H9 (cell line): ENCODE results near the gene SRGAP3. TPM values are rescaled to one million over a fixed set of nuclear protein-coding genes. Genes with fewer than 3 reads are reported as not detected.

ENCODE experiments used
- DNase-seq: peaks from one replicate; pipeline ENCODE4 v3.0.0-alpha.2; 2017
- H2AFZ ChIP-seq: one replicate; pipeline ENCODE4 v1.6.1; 2013; ENCODE audit warnings: mild to moderate bottlenecking, low read length, control low read depth, moderate library complexity
- H2AK5ac ChIP-seq: 2 replicates; pipeline ENCODE4 v1.6.1; 2013; ENCODE audit warnings: low read length, control low read depth, mixed read lengths; ENCODE audit not compliant: insufficient read length
- H2BK120ac ChIP-seq: one replicate; pipeline ENCODE4 v1.6.1; 2013; ENCODE audit warnings: low read depth, mild to moderate bottlenecking, low read length, control low read depth, inconsistent platforms; ENCODE audit not compliant: poor library complexity, severe bottlenecking
- H2BK12ac ChIP-seq: 2 replicates; pipeline ENCODE4 v1.6.1; 2013; ENCODE audit warnings: low read length, control low read depth, mixed read lengths, low read depth; ENCODE audit not compliant: insufficient read length
- H2BK15ac ChIP-seq: 2 replicates; pipeline ENCODE4 v1.6.1; 2013; ENCODE audit warnings: low read depth, low read length, control low read depth
- H2BK20ac ChIP-seq: one replicate; pipeline ENCODE4 v1.6.1; 2013; ENCODE audit warnings: low read depth, mild to moderate bottlenecking, low read length, control low read depth, inconsistent platforms; ENCODE audit not compliant: poor library complexity, severe bottlenecking
- H2BK5ac ChIP-seq: 2 replicates; pipeline ENCODE4 v1.6.1; 2013; ENCODE audit warnings: low read length, control low read depth, mixed read lengths; ENCODE audit not compliant: insufficient read length
- H3K14ac ChIP-seq: 2 replicates; pipeline ENCODE4 v1.6.1; 2013; ENCODE audit warnings: low read length, control low read depth; ENCODE audit not compliant: insufficient read depth
- H3K18ac ChIP-seq: 2 replicates; pipeline ENCODE4 v1.6.1; 2013; ENCODE audit warnings: low read depth, mild to moderate bottlenecking, mixed read lengths, low read length, control low read depth; ENCODE audit not compliant: insufficient read length
- H3K23ac ChIP-seq: 2 replicates; pipeline ENCODE4 v1.6.1; 2013; ENCODE audit warnings: low read length, control low read depth, mixed read lengths, low read depth; ENCODE audit not compliant: insufficient read length
- H3K23me2 ChIP-seq: 2 replicates; pipeline ENCODE4 v1.6.1; 2013; ENCODE audit warnings: low read depth, mild to moderate bottlenecking, mixed read lengths, low read length, control low read depth; ENCODE audit not compliant: insufficient read length, poor library complexity, severe bottlenecking
- H3K27ac ChIP-seq: 2 replicates; pipeline ENCODE4 v1.5.1; 2013; ENCODE audit warnings: low read length, control low read depth, mixed read lengths, low read depth; ENCODE audit not compliant: insufficient read length
- H3K27me3 ChIP-seq: 2 replicates; pipeline ENCODE4 v1.6.1; 2013; ENCODE audit warnings: low read length, control low read depth, inconsistent platforms; ENCODE audit not compliant: insufficient read depth
- H3K4ac ChIP-seq: 2 replicates; pipeline ENCODE4 v1.6.1; 2013; ENCODE audit warnings: low read depth, mild to moderate bottlenecking, control low read depth, inconsistent platforms, low read length, moderate library complexity
- H3K4me1 ChIP-seq: 2 replicates; pipeline ENCODE4 v1.6.1; 2013; ENCODE audit warnings: low read length, control low read depth, inconsistent platforms; ENCODE audit not compliant: insufficient read depth
- H3K4me2 ChIP-seq: 2 replicates; pipeline ENCODE4 v1.6.1; 2013; ENCODE audit warnings: low read length, control low read depth, mixed read lengths; ENCODE audit not compliant: insufficient read length, insufficient read depth
- H3K56ac ChIP-seq: 2 replicates; pipeline ENCODE4 v1.6.1; 2013; ENCODE audit warnings: low read depth, mild to moderate bottlenecking, mixed read lengths, low read length, control low read depth; ENCODE audit not compliant: insufficient read length
- H3K79me1 ChIP-seq: 2 replicates; pipeline ENCODE4 v1.6.1; 2013; ENCODE audit warnings: low read depth, mild to moderate bottlenecking, moderate library complexity, low read length, control low read depth, inconsistent platforms; ENCODE audit not compliant: insufficient read depth, poor library complexity, severe bottlenecking
- H3K79me2 ChIP-seq: 2 replicates; pipeline ENCODE4 v1.6.1; 2013; ENCODE audit warnings: low read length, control low read depth, inconsistent platforms; ENCODE audit not compliant: insufficient read depth
- H3K9ac ChIP-seq: 2 replicates; pipeline ENCODE4 v1.6.1; 2013; ENCODE audit warnings: low read length, control low read depth, mixed read lengths; ENCODE audit not compliant: insufficient read length; ENCODE audit errors: extremely low read depth
- H3K9me3 ChIP-seq: one replicate; pipeline ENCODE4 v1.6.1; 2013; ENCODE audit warnings: low read depth, low read length, inconsistent platforms; ENCODE audit not compliant: control insufficient read depth
- H3T11ph ChIP-seq: one replicate; pipeline ENCODE4 v1.6.1; 2013; ENCODE audit warnings: mild to moderate bottlenecking, low read length, control low read depth, inconsistent platforms
- H4K20me1 ChIP-seq: one replicate; pipeline ENCODE4 v1.6.1; 2013; ENCODE audit not compliant: control insufficient read depth, insufficient read length, insufficient read depth
- H4K5ac ChIP-seq: 2 replicates; pipeline ENCODE4 v1.6.1; 2013; ENCODE audit warnings: low read depth, mild to moderate bottlenecking, mixed read lengths, low read length, control low read depth; ENCODE audit not compliant: insufficient read length
- H4K8ac ChIP-seq: replicated peaks from 2 replicates; pipeline ENCODE4 v1.6.1; 2013; ENCODE audit warnings: low read length, control low read depth, mixed read lengths, low read depth; ENCODE audit not compliant: insufficient read length
- H4K91ac ChIP-seq: 2 replicates; pipeline ENCODE4 v1.6.1; 2013; ENCODE audit warnings: low read depth, mild to moderate bottlenecking, moderate library complexity, mixed read lengths, low read length, control low read depth; ENCODE audit not compliant: insufficient read length
- H3K27ac Mint-ChIP-seq, 3 experiments: 2 replicates in 2 of 3; 3 replicates in 1 of 3; pipeline ENCODE4 v1.8.0; 2020 to 2021; ENCODE audit warnings: mixed read lengths in 3 of 3, mild to moderate bottlenecking in 1 of 3, moderate library complexity in 1 of 3
- H3K27me3 Mint-ChIP-seq: 2 replicates; pipeline ENCODE4 v1.8.0; 2021; ENCODE audit warnings: low read depth, mild to moderate bottlenecking, moderate library complexity, mixed read lengths
- H3K36me3 Mint-ChIP-seq, 3 experiments: 2 replicates in 2 of 3; 3 replicates in 1 of 3; pipeline ENCODE4 v1.8.0; 2020 to 2021; ENCODE audit warnings: low read depth in 3 of 3, mixed read lengths in 3 of 3; ENCODE audit not compliant: insufficient read depth in 1 of 3
- H3K4me1 Mint-ChIP-seq, 2 experiments: 2 replicates each; pipeline ENCODE4 v1.8.0; 2020; ENCODE audit warnings: mixed read lengths in 2 of 2
- H3K4me3 Mint-ChIP-seq, 2 experiments: 2 replicates in 1 of 2; 3 replicates in 1 of 2; pipeline ENCODE4 v1.8.0; 2020 to 2021; ENCODE audit warnings: mild to moderate bottlenecking in 2 of 2, mixed read lengths in 2 of 2, moderate library complexity in 1 of 2
- H3K9me3 Mint-ChIP-seq, 2 experiments: 2 replicates in 1 of 2; 3 replicates in 1 of 2; pipeline ENCODE4 v1.8.0; 2020; ENCODE audit warnings: mild to moderate bottlenecking in 2 of 2, mixed read lengths in 2 of 2, moderate library complexity in 1 of 2
- WGBS: extraction: QIAGEN DNeasy Blood & Tissue Kit; methylation state at CpG from one replicate; pipeline ENCODE4 v1.1.7; 2013; ENCODE audit warnings: missing lambda C conversion rate, low lambda C conversion rate, mixed read lengths; ENCODE audit not compliant: insufficient read length; ENCODE audit errors: extremely low coverage; 5-methylcytosine and 5-hydroxymethylcytosine counted together
- total RNA-seq: library from RNA; stranded (reverse); gene quantifications from 2 replicates; pipeline ENCODE4 v1.2.1, GENCODE V29; 2021
- TF ChIP-seq, protein P1 (sequence below): fragments of 200-600 bp; sonication (generic); conservative IDR thresholded peaks from 3 replicates; pipeline ENCODE4 v1.8.0; 2021; ENCODE audit warnings: antibody characterized with exemption, mild to moderate bottlenecking

Gene SRGAP3
- total RNA-seq, 1 experiment from 2014 or later: 3.4 TPM

DNA sequence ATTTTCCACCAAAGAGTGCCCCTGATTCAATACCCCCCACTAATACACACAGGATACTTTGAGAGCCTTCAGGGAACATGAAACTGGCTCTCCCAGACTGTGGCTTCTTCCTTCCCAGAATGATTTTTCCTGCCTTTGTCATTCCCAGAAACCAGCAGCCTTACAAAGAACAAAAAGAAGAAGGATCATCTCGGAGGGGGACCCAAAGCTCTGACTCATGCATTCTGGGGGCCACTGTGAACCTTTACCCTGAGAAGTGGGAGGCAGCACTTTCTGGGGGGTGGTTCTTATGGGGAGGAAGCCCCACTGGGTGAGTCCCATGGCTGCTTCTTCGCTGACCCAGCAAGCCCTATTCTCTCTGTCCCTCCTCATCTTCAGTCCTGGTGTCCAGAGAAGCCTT is 241.5 kb downstream of the SRGAP3 start:
- Histone ChIP-seq H2AK5ac (no peak overlapping the region), H2BK12ac (no peak overlapping the region), H3K23ac (no peak overlapping the region), H2BK5ac (no peak overlapping the region), H3K4me2 (no peak overlapping the region), H3K79me2 (no peaks in the 10 kb centered on the region), H3K18ac (peak overlapping the region; percentile 17), H3K79me1 (no peaks in the 10 kb centered on the region), H3K4me1 (no peaks in the 10 kb centered on the region; the same call in 1 of the 2 replicates), H3K9me3 (no peaks in the 10 kb centered on the region), H3K14ac (0 out of 2 replicates have a peak overlapping the region, but pooled peaks have one; percentile 37), H3K23me2 (no peaks in the 10 kb centered on the region), H2AFZ (no peak overlapping the region), H2BK20ac (no peak overlapping the region), H3K27ac (no peak overlapping the region), H4K91ac (no peak overlapping the region), H2BK15ac (no peak overlapping the region), H4K5ac (no peak overlapping the region), H3K9ac (no peak overlapping the region), H3K27me3 (no peaks in the 10 kb centered on the region), H4K20me1 (no peaks in the 10 kb centered on the region), H2BK120ac (no peak overlapping the region), H3K4ac (no peak overlapping the region), H3K56ac (no peak overlapping the region), H4K8ac (no peak overlapping the region), H3T11ph (no peak overlapping the region)
- Mint-ChIP-seq H3K4me3 (no peak overlapping the region; a peak in 1 of 5 replicates), H3K36me3 (peaks cover 3 to 17% (median 11%) of the 10 kb centered on the region in 3 experiments; a peak in 5 of 7 replicates), H3K9me3 (peaks cover 3% of the 10 kb centered on the region in 2 experiments; a peak in 3 of 5 replicates), H3K27ac (peak overlapping the region; percentile 24 to 94 (median 93); a peak in 5 of 7 replicates), H3K4me1 (peaks cover 11 to 17% of the 10 kb centered on the region in 2 experiments), H3K27me3 (no peaks in the 10 kb centered on the region)
- no peak for DNase-seq
- TF ChIP-seq, protein P1, sequence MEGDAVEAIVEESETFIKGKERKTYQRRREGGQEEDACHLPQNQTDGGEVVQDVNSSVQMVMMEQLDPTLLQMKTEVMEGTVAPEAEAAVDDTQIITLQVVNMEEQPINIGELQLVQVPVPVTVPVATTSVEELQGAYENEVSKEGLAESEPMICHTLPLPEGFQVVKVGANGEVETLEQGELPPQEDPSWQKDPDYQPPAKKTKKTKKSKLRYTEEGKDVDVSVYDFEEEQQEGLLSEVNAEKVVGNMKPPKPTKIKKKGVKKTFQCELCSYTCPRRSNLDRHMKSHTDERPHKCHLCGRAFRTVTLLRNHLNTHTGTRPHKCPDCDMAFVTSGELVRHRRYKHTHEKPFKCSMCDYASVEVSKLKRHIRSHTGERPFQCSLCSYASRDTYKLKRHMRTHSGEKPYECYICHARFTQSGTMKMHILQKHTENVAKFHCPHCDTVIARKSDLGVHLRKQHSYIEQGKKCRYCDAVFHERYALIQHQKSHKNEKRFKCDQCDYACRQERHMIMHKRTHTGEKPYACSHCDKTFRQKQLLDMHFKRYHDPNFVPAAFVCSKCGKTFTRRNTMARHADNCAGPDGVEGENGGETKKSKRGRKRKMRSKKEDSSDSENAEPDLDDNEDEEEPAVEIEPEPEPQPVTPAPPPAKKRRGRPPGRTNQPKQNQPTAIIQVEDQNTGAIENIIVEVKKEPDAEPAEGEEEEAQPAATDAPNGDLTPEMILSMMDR: no peak
- WGBS: no CpG with 5 or more reads among the region's 2 CpGs
